ENCODE data around the gene TCTN2. TPM values are rescaled to one million over a fixed set of nuclear protein-coding genes. Genes with fewer than 3 reads are reported as not detected.

TCTN2 gene
- total and polyA plus RNA-seq, 2 donors (not counting 1 experiment from before 2014, with no cell fraction given), result 7.9 to 14.8 TPM

DNA sequence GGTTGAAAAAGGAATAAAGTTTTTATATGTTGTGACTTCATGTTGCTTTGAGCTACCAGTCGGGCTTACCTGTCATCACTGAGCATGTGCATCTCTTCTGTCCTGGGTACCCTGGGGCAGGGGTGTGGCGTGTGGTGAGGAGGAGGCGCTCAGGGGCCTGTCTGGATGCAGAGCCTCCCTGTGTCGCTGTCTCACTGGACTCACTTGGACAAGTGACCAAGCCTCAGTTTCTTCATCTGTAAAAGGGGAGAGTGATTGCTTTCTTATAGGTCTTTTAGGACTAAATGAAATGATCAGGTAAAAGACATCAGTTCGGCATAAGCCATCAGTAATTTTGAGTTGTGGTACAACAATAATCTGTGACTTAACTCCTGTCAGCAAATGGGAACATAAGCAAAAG lies 63.4 kb downstream of the TCTN2 start:
- H3K36me3 ChIP-seq (ENCODE audit: control insufficient read depth, insufficient read depth, low read length), result peaks cover 12% of the 10 kb centered on the region

DNA sequence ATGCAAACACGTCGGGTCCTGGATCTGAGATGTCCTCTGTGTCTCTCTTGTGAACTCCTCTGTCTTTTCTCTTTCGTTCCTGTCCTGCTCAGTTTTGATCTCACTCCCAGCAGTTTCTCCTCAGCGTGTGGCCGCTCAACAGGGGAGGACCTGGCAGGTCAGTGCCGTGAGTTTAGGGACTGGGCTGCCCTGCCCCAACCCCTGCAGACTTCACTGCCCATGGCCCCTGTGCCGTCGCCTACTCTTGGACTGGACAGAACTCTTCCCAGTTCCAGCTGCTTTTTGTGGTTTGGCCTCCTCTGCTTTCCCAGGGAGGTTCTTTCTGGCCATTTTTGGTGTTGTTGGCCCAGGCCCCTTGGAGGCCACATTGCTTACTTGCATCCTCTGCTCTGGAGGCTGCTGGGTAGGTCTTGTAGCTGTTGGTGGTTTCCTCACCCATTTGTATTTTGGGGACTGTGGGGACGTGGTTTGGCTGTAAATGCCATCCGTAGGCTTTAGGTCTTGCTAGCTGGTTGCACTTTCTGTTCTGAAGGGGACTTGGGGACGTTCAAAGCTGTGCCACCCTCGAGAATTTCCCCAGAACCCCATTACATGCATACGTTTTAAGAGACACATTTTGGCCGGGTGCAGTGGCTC lies 71.1 kb downstream of the TCTN2 start:
- no peaks in the 10 kb centered on the region for H3K9me3 ChIP-seq (ENCODE audit: control insufficient read depth, insufficient read depth, low read depth, low read length)
- no peaks in the 10 kb centered on the region for H3K27me3 ChIP-seq (ENCODE audit: control insufficient read depth, insufficient read depth, low read length)
- H3K36me3 ChIP-seq (ENCODE audit: control insufficient read depth, insufficient read depth, low read length), result peaks cover 10% of the 10 kb centered on the region
- no peaks in the 10 kb centered on the region for H3K79me2 ChIP-seq (ENCODE audit: control insufficient read depth, insufficient read depth, low read length)
- no peaks in the 10 kb centered on the region for H3K4me1 ChIP-seq (ENCODE audit: control insufficient read depth, extremely low read depth, insufficient read depth, low read length)
- H3K4me2 ChIP-seq (ENCODE audit: extremely low read depth, insufficient read depth, low read length), result no peak overlapping the region
- H3K27ac ChIP-seq (ENCODE audit: insufficient read depth, low read length), result no peak overlapping the region
- DNase-seq (ENCODE audit: low read depth in 2 of 2), result no peak
- H3K4me3 ChIP-seq (replicated peaks in 1 of 4; ENCODE audit: control extremely low read depth in 1 of 4, insufficient read depth in 1 of 4, low read depth in 3 of 4, low read length in 4 of 4), result no peak overlapping the region
- TF ChIP-seq, protein P1, sequence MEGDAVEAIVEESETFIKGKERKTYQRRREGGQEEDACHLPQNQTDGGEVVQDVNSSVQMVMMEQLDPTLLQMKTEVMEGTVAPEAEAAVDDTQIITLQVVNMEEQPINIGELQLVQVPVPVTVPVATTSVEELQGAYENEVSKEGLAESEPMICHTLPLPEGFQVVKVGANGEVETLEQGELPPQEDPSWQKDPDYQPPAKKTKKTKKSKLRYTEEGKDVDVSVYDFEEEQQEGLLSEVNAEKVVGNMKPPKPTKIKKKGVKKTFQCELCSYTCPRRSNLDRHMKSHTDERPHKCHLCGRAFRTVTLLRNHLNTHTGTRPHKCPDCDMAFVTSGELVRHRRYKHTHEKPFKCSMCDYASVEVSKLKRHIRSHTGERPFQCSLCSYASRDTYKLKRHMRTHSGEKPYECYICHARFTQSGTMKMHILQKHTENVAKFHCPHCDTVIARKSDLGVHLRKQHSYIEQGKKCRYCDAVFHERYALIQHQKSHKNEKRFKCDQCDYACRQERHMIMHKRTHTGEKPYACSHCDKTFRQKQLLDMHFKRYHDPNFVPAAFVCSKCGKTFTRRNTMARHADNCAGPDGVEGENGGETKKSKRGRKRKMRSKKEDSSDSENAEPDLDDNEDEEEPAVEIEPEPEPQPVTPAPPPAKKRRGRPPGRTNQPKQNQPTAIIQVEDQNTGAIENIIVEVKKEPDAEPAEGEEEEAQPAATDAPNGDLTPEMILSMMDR (conservative IDR thresholded peaks at IDR 0.05 in 1 of 2, IDR thresholded peaks at IDR 0.05 in 1 of 2; ENCODE audit: low read depth in 1 of 2, low read length in 2 of 2), result no peak
- no peak for TF ChIP-seq EZH2 (IDR thresholded peaks at IDR 0.05; ENCODE audit: low read length, missing control alignments)
- no peak overlapping the region for H2AFZ ChIP-seq (ENCODE audit: low read length)
- H4K20me1 ChIP-seq (ENCODE audit: control insufficient read depth, extremely low read depth, insufficient read depth, low read length), result peaks cover 2% of the 10 kb centered on the region
- no peak overlapping the region for H3K9ac ChIP-seq (ENCODE audit: insufficient read depth, low read length)

More for the DNA sequence above, 63.4 kb downstream of the TCTN2 start:
- H3K9me3 ChIP-seq (ENCODE audit: control insufficient read depth, insufficient read depth, low read depth, low read length), result no peaks in the 10 kb centered on the region
- H3K27me3 ChIP-seq (ENCODE audit: control insufficient read depth, insufficient read depth, low read length), result no peaks in the 10 kb centered on the region
- H3K79me2 ChIP-seq (ENCODE audit: control insufficient read depth, insufficient read depth, low read length), result no peaks in the 10 kb centered on the region
- H3K4me3 ChIP-seq (replicated peaks in 1 of 4; ENCODE audit: control extremely low read depth in 1 of 4, insufficient read depth in 1 of 4, low read depth in 3 of 4, low read length in 4 of 4), result no peak overlapping the region
- peaks cover 2% of the 10 kb centered on the region for H4K20me1 ChIP-seq (ENCODE audit: control insufficient read depth, extremely low read depth, insufficient read depth, low read length)
- no peak overlapping the region for H3K27ac ChIP-seq (ENCODE audit: insufficient read depth, low read length)
- DNase-seq (ENCODE audit: low read depth in 2 of 2), result no peak
- H3K9ac ChIP-seq (ENCODE audit: insufficient read depth, low read length), result no peak overlapping the region
- H2AFZ ChIP-seq (ENCODE audit: low read length), result no peak overlapping the region
- H3K4me2 ChIP-seq (ENCODE audit: extremely low read depth, insufficient read depth, low read length), result no peak overlapping the region
- H3K4me1 ChIP-seq (ENCODE audit: control insufficient read depth, extremely low read depth, insufficient read depth, low read length), result no peaks in the 10 kb centered on the region
- TF ChIP-seq, protein P1 (conservative IDR thresholded peaks at IDR 0.05 in 1 of 2, IDR thresholded peaks at IDR 0.05 in 1 of 2; ENCODE audit: low read depth in 1 of 2, low read length in 2 of 2), result no peak
- TF ChIP-seq EZH2 (IDR thresholded peaks at IDR 0.05; ENCODE audit: low read length, missing control alignments), result no peak

DNA sequence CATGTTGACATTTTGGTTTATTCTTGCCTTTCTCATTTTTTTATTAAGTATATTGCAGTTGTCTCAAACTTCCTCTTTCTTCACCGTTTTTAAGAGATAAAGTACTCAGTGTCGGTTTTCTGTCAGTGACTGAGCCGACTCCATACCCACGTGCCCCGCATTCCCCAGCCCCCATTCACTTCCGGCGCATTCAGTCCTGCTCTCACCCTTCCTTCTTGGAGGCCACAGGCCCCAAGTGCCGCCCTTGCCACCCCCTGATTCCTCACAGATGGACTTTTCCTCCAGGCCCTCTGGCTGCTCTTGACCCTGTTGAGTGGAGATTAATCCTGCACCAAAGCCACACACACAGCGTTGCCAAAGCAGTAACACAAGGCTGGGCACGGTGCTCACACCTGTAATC lies 72.1 kb downstream of the TCTN2 start:
- Histone ChIP-seq H3K27me3 (ENCODE audit: control insufficient read depth, insufficient read depth, low read length) (no peaks in the 10 kb centered on the region), H3K4me3 (replicated peaks in 1 of 4; ENCODE audit: control extremely low read depth in 1 of 4, insufficient read depth in 1 of 4, low read depth in 3 of 4, low read length in 4 of 4) (no peak overlapping the region), H3K36me3 (ENCODE audit: control insufficient read depth, insufficient read depth, low read length) (peaks cover 9% of the 10 kb centered on the region), H3K79me2 (ENCODE audit: control insufficient read depth, insufficient read depth, low read length) (no peaks in the 10 kb centered on the region), H3K9ac (ENCODE audit: insufficient read depth, low read length) (no peak overlapping the region), H3K27ac (ENCODE audit: insufficient read depth, low read length) (no peak overlapping the region), H3K9me3 (ENCODE audit: control insufficient read depth, insufficient read depth, low read depth, low read length) (no peaks in the 10 kb centered on the region), H3K4me2 (ENCODE audit: extremely low read depth, insufficient read depth, low read length) (no peak overlapping the region), H4K20me1 (ENCODE audit: control insufficient read depth, extremely low read depth, insufficient read depth, low read length) (peaks cover 2% of the 10 kb centered on the region), H3K4me1 (ENCODE audit: control insufficient read depth, extremely low read depth, insufficient read depth, low read length) (no peaks in the 10 kb centered on the region), H2AFZ (ENCODE audit: low read length) (no peak overlapping the region)
- TF ChIP-seq EZH2 (IDR thresholded peaks at IDR 0.05; ENCODE audit: low read length, missing control alignments), result no peak
- TF ChIP-seq, protein P1 (conservative IDR thresholded peaks at IDR 0.05 in 1 of 2, IDR thresholded peaks at IDR 0.05 in 1 of 2; ENCODE audit: low read depth in 1 of 2, low read length in 2 of 2), result no peak
- no peak for DNase-seq (ENCODE audit: low read depth in 2 of 2)

Data from fibroblast of lung (primary cell).